SKM-1 (cell line): ENCODE results near the gene INTS1.

Source experiments
- DNase-seq: peaks from one replicate; lab custom pipeline; 2025; ENCODE audit not compliant: unreplicated experiment; lab: John Stamatoyannopoulos, UW

The INTS1 gene

GRCh38 chr7:1433128-1433920, 70.9 kb downstream of the INTS1 start:
- DNase-seq = no peak

DNA sequence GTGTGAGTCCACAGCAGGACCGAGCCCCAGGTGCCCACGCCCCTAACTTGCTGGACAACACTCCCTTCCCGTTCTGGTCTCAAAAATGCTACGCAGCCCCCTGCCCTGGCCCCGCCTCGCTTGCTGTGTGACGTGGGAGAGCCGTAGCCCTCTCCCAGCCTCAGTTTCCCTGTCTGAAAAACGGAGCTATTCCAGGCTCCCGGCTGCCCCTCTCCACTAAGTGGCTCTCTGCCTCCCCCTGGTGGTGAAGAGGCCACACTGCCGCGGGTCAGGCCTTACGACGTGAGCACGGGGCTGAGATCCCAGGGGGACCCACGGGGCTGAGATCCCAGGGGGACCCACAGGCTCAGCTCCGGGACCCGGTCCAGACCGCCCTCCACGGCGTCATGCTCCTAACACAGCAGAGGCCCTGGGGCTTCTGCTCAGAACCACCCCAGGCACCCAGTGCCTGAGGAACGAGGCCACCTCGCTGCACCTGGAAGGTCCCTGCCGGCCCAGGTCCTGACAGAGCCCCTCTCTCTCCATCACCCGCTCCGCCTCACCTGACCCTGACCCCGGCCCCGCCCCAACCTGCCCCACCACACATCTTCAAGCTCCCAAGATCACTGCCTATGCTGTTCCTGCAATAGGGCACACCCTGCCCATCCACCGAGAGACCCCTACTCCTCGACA, 71.6 kb downstream of the INTS1 start:
- DNase-seq = peak; percentile 24

GRCh38 chr7:1431634-1432380, 72.4 kb downstream of the INTS1 start:
- DNase-seq = no peak

DNA sequence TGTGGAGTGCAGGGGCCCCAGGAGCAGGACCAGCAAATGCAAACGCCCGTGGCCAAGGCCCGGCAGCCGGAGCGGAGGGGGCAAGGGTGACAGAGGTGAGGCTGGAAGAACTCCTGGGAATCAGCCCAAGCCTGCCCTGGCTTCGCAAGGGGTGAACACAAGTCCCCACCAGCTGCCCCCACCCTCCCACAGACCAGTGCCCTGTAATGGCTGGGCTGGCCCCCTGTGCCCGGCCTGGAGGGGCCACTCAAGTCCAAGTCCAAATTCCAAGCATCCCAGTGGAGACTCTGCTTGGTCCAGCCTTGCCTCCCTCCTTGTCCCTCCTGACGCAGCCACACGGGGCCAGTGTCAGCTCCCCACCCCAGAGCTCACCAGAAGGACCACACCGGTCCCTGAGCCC, 73.0 kb downstream of the INTS1 start:
- no peak for DNase-seq

- DNase-seq = no peak
Observed at GRCh38 chr7:1430056-1430845, 73.9 kb downstream of the INTS1 start.

GRCh38 chr7:1428941-1429501, 75.2 kb downstream of the INTS1 start:
- no peak for DNase-seq

- no peak for DNase-seq
Observed at GRCh38 chr7:1427064-1427657, 77.0 kb downstream of the INTS1 start.

- no peak for DNase-seq
Observed at GRCh38 chr7:1426474-1426873, 77.7 kb downstream of the INTS1 start.

- no peak for DNase-seq
Observed at GRCh38 chr7:1425292-1426136, 78.7 kb downstream of the INTS1 start.

GRCh38 chr7:1424041-1424440, 80.1 kb downstream of the INTS1 start:
- no peak for DNase-seq

GRCh38 chr7:1423264-1423811, 80.9 kb downstream of the INTS1 start:
- DNase-seq = no peak

- DNase-seq = no peak
Observed at GRCh38 chr7:1422512-1423263, 81.5 kb downstream of the INTS1 start.

GRCh38 chr7:1421946-1422345, 82.2 kb downstream of the INTS1 start:
- no peak for DNase-seq

DNA sequence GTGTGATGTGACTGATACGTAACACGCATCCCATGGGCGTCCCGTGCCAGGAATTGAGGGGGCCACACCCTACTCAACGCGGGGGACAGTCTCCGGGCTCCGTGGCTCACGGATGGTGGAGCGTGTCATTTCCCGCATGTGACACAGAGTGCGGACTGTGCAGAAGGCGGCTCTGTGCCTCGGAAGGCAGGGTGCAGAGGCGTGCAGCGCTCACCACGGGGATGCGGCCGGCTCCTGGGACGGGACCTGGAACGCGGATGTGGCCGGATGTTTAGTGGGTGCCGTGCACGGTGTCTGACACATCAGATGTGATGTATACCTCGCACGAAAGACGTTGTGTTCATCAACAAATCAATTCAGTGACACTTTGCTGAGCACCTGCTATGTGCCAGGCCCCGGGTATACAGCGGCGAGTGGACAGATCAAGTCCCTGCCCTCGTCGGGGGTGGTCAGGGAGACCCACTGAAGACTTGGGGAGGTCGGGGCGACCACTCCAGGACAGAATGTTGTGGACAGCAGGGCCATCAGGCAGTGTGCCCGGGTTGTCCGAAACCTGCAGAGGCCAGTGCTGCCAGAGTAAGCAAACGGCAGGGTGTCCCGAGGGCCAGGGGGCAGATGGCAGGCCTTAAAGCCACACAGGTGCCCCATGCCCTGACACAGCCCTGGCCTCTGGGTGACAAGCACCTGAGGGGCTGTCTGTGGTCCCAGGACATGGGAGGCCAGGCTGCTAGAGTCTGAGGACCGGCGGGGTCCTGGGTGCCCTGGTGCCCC, 83.0 kb downstream of the INTS1 start:
- DNase-seq = no peak
